Measurements from ENCODE around the gene LIPI.
"Not testable (repeated sequence)": the region's sequence is repeated elsewhere in the genome, so short reads cannot be mapped to it uniquely, and the experiment has no call there.

LIPI gene

GRCh38 chr21:14119038-14119437 lies 91.7 kb downstream of the LIPI start:
- no peak for DNase-seq (ENCODE audit: low read depth in 2 of 2)

DNA sequence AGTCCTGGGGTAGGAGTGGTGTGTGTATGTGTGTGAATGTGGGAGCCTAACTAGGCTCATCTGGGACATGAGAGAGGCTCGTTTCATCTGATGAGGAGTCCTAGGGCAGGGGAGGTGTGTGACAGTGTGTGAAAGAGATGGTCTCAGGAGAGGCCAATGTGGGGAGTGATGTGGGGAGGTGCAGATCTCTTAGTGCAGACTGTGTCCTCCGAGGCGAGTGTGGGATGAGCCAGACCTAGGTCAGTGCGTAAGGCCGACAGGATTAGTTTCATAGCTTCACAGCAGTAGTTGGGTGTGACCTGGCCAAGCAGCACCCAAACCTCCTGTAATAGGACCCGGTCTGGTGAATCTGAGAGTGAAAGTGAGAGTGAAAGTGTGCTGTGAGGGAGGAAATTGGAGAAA lies 94.7 kb downstream of the LIPI start:
- no peak for DNase-seq (ENCODE audit: low read depth in 2 of 2)

GRCh38 chr21:14115646-14116045 lies 95.1 kb downstream of the LIPI start:
- no peak for DNase-seq (ENCODE audit: low read depth in 2 of 2)

DNA sequence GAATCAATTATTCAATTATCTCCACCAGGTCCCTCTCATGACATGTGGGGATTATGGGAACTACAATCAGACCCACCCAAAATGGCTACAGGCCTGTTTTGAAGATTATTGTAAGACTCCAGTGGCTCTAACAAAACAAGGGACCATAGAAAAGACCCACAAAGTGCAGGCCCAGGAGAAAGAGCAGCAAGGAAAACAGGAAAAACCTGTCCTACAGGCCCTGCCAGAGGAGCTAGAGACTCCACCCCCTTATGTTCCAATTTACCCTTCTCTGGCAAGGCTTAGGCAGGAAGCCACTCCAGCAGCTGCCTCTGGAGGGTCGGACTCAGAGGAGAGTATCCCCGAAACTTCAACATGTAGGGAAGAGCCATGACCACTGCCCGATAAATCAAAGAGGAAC lies 96.5 kb downstream of the LIPI start:
- no peak for DNase-seq (ENCODE audit: low read depth in 2 of 2)

DNA sequence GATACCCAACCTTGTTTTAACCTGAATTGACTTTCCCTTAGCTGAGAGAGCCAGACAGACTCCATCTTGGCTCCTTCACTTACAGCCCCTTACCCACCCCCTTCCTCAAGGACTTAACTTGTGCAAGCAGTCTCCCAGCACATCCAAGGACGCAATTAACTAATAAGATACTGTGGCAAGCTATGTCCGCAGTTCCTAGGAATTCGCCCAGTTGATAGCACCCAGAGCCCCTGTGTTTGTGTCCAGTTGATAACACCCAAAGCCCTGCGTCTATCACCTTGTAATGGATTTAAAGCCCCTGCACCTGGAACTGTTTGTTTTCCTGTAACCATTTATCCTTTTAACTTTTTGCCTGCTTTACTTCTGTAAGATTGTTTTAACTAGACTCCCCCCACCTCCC lies 106.2 kb downstream of the LIPI start:
- DNase-seq (ENCODE audit: low read depth in 2 of 2): not testable (repeated sequence)

GRCh38 chr21:14099570-14099969 lies 111.2 kb downstream of the LIPI start:
- DNase-seq (ENCODE audit: low read depth in 2 of 2): no peak

DNA sequence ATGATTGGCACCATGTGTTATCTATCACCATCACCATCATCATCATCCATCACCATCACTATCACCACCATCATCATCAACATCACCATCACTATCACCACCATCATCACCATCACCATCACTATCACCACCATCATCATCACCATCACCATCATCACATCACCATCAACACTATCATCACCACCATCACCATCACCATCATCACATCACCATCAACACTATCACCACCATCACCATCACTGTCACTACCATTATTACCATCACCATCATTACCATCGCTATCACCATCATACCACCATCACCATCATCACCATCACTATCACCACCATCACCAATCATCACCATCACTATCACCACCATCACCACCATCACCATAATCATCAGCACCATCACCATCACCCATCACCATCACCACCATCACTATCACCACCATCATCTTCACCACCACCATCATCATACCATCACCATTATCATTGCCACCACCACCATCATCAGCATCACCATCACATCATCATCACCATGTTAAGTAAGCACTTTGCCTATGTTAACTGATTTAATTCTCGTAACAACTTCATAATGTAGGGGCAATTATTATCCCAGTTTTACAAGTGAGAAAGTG lies 112.8 kb downstream of the LIPI start:
- DNase-seq (ENCODE audit: low read depth in 2 of 2): no peak

- no peak for DNase-seq (ENCODE audit: low read depth in 2 of 2)
Measured at GRCh38 chr21:14096577-14096976, 114.2 kb downstream of the LIPI start.

DNA sequence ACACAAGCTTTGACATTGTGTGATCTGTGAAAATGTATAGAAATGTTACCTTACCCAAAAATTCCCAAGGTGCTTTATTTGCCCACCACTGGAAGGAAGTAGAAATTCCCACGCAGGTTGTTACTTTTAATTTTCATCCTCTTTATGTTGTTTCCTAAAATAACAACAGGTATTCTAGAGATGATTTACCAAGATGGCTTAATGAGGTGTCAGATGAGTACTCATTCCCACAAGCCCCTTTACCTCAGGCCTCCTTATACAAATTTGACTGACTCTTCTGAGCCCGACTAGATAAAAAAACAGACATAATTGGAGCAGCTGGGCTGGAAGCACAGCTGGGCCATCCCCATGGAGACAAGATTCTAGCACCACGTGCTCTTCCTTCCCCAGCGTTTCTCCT lies 114.6 kb downstream of the LIPI start:
- no peak for DNase-seq (ENCODE audit: low read depth in 2 of 2)

DNA sequence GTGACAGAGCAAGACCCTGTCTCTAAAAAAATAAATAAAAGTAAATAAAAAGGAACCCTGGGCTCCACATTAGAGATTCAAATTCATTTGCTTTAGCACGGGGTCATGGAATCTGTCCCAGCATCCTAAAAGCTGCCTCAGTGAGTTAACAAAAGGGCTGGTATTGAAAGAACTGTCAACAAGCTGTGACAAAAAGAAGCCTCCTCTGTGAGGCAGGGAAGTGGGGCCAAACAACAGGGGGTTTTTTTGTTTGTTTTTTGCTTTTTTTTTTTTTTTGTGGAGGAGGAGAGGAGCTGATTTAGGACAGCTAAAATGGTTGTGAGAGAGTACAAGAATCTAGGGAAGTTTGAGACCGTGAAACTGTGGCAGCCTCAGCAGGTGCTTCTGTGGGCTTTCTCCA lies 115.7 kb downstream of the LIPI start:
- no peak for DNase-seq (ENCODE audit: low read depth in 2 of 2)

GRCh38 chr21:14092834-14093560 lies 117.8 kb downstream of the LIPI start:
- no peak for DNase-seq (ENCODE audit: low read depth in 2 of 2)

DNA sequence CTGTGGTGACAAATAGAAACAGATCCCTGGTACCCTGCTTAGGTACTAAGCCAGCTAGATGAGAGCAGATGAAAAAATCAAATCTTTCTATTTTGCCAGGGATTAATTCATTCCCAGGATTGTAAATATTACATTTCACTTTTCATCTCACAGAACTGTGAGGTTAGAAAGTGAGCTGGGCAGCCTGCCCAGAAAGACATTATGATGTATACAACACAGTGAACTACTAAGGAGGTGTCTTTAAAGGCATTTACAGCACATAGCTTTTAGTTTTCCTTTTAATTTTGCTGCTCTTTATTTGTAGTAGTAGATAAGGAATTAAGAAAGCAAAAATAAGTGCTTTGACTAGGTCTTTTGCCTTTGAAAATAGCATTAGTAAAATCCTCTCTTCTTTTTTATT lies 120.6 kb downstream of the LIPI start:
- not testable (repeated sequence) for DNase-seq (ENCODE audit: low read depth in 2 of 2)

DNA sequence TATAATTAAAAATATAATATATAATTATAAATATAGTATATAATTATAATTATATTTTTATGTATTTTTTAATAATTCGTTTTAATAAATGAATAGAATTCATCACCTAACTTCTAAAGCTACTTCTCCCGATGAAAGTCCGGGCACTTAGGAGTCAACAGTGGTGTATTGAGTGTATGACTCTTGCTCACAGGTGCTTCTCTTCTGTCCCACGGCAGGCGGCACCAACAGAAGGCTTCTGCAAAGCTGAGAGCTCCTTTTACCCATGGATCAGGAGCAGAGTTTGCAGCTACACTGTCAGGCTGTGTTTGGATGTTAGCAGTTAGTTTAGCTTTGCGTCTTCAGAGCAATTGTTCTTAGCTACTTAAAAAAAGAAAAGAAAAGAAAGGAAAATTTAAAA lies 122.4 kb downstream of the LIPI start:
- no peak for DNase-seq (ENCODE audit: low read depth in 2 of 2)

- no peak for DNase-seq (ENCODE audit: low read depth in 2 of 2)
Measured at GRCh38 chr21:14086553-14086952, 124.2 kb downstream of the LIPI start.

DNA sequence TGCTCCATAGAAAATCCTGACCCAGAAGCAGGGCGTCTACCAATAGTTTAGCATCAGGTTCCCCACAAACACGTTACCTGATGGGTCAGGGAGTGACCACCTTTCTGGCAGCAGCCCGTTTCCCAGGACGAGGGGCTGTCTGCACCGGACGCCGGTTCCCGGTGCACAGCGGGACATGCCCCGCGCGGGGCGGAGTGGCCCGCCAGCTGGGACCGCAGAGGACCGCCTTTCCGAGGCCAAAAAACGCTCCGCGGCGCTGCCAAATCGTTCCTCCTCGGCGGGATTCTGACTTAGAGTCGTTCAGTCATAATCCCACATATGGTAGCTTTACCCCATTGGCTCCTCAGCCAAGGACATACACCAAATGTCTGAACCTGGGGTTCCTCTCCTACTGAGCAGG lies 126.1 kb downstream of the LIPI start:
- DNase-seq (ENCODE audit: low read depth in 2 of 2): no peak

DNA sequence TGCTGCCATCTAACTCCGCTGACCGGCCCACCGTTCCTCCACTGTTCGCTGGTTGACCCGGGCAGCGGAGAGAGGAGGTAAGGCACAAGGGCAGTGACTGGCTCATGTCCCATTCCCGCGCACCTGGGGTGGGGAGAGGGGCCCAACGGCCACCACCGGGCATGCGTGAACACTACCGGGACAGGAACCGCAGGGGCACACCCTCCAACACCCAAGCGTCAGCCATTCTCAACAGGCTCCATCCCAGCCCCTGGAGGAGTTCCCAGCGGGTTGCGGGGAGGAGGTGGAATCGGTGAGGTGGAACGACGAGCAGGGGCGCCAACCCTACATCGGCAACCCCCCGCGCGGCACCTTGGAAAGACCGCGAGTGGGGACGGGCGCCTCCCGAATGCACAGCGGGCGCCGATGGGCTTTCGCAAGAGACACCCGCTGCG lies 126.7 kb downstream of the LIPI start:
- no peak for DNase-seq (ENCODE audit: low read depth in 2 of 2)

DNA sequence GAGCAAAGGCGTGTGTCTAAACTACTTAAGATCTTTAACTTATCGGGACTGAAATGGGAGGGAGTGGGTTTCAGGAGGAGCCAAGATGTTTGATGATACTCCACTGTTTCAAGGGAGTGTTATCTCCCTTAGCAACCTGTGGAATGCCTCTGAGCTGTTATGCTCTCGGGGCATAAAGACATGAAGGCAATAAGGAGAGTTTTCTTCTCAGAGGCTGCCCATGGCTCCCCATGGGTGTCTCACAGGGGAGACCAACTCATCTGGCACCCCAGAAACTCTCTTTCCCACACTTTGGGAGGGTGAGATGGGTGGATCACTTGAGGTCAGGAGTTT lies 130.0 kb downstream of the LIPI start:
- no peak for DNase-seq (ENCODE audit: low read depth in 2 of 2)

DNA sequence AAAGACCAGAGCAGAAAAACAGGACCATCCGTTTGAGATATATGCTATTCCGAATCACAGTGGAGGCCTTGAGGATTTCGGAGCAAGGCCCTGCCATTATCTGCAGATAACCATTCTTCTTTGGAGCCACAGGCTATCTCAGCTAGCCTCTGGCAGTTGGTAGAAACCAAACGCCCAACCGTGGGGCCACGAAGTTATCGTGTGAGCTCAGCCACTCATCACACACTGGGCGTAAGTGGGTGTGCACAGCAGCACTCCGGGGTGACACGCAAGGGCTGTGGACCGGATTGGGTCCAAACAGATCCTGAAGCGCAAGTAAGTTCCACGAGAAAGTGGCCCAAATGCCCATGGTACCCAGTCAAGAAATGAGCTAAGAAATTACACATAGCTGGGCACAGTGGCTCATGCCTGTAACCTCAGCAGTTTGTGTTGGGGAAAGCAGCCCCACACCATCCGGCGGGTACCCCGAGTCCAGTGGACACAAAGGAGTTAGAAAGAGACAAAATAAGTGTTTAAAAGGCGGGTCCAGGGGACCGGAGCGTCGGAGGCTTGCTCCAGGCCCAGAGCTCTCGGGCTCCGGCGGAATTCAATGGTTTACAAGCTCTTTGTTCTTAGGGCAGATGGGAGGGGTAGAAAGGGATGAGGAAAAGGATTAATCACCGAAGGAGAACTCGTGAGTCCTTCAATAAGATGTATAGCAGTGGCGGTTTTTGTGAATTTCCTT lies 130.6 kb downstream of the LIPI start:
- DNase-seq (ENCODE audit: low read depth in 2 of 2): no peak

DNA sequence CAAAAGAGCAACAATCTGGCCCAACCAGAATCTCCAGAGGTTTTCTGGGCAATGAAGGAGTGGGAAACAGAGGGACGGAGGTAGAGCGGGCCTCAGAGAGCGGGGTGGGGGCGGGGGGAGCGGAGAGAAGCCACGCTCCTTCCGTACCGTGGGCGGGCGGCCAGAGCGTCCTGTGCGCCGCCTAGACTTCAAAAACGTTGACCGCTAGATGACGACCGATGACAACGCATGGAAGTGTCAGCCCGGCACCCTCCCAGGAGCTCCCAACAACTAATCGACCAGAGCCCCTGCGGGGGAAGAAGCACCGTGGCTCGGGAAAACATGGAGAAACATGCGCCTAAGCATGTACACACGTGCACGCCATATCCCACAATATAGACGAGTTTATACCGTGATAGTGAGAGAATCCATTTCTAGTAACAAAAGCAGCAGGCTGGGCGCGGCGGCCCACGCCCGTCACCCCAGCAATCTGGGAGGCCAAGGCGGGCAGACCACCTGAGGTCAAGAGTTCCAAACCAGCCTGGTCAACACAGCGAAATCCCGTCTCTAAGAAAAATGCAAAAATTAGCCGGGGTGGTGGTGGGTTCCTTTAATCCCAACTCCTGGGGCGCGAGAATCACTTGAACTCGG lies 131.9 kb downstream of the LIPI start:
- DNase-seq (ENCODE audit: low read depth in 2 of 2): no peak

GRCh38 chr21:14076143-14076806 lies 134.5 kb downstream of the LIPI start:
- DNase-seq (ENCODE audit: low read depth in 2 of 2): no peak

DNA sequence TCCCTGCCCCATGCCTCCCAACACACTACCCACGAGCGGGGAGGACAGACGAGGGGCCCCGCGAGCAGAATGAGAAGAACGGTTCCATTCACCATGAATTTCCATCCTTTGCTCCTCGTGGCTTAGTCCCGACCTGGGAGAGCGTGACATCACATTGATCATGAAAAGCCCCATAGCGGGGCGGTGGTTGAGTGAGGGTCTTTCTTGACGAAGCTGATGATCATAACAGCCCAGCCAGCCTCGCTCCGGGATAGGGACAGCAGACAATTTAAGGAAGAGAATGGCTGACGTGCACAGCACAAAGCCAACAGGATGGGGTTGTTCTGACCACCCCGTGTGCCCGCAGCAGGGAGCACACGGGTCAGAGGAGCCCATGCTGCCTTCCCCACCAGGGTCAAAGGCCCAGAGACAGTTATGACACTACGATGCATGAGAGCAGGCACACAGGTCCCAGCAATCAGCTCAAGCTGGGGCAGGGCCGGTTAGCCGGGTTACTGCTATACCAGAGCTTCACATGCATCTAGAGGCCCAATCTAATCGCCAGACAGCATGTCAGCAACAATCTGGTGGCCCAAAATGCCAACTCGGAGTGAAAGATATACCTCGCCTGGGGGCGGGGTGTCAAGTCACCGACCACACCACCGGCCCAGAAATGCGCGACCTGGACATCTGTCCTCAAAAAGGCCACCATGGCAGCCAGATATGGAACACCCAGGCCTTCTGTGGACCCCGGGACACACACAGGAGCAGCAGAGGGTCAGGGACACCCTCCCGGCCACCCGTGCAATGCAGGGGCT lies 135.2 kb downstream of the LIPI start:
- DNase-seq (ENCODE audit: low read depth in 2 of 2): no peak

Data from stimulated activated CD8-positive, alpha-beta memory T cell treated with anti-CD3 and anti-CD28 coated beads, Interleukin-15, amount 100 ng/mL, for 48 hours (primary cell).